Nucleus accumbens (tissue), 56 donors: Measurements from ENCODE around the gene RFX4.

ENCODE experiments used
- DNase-seq, 56 donors: peaks; one replicate each; lab custom pipeline; 2025; lab: John Stamatoyannopoulos, UW

RFX4 gene

GRCh38 chr12:106780010-106780631 lies 197.3 kb downstream of the RFX4 start:
- no peak for DNase-seq

- DNase-seq, result no peak
Measured at GRCh38 chr12:106782619-106783018, 199.8 kb downstream of the RFX4 start.

- DNase-seq, result no peak
Measured at GRCh38 chr12:106783515-106783914, 200.7 kb downstream of the RFX4 start.

GRCh38 chr12:106790020-106790419 lies 207.2 kb downstream of the RFX4 start:
- DNase-seq, result no peak

GRCh38 chr12:106791531-106791930 lies 208.7 kb downstream of the RFX4 start:
- DNase-seq, result no peak

- no peak for DNase-seq
Measured at GRCh38 chr12:106794369-106794768, 211.6 kb downstream of the RFX4 start.

- no peak for DNase-seq
Measured at GRCh38 chr12:106801167-106801708, 218.4 kb downstream of the RFX4 start.

- DNase-seq, result no peak
Measured at GRCh38 chr12:106801830-106802533, 219.2 kb downstream of the RFX4 start.

GRCh38 chr12:106804668-106805067 lies 221.9 kb downstream of the RFX4 start:
- DNase-seq, result no peak
